ENCODE measurements around the gene MYOZ3.

Gene MYOZ3

DNA sequence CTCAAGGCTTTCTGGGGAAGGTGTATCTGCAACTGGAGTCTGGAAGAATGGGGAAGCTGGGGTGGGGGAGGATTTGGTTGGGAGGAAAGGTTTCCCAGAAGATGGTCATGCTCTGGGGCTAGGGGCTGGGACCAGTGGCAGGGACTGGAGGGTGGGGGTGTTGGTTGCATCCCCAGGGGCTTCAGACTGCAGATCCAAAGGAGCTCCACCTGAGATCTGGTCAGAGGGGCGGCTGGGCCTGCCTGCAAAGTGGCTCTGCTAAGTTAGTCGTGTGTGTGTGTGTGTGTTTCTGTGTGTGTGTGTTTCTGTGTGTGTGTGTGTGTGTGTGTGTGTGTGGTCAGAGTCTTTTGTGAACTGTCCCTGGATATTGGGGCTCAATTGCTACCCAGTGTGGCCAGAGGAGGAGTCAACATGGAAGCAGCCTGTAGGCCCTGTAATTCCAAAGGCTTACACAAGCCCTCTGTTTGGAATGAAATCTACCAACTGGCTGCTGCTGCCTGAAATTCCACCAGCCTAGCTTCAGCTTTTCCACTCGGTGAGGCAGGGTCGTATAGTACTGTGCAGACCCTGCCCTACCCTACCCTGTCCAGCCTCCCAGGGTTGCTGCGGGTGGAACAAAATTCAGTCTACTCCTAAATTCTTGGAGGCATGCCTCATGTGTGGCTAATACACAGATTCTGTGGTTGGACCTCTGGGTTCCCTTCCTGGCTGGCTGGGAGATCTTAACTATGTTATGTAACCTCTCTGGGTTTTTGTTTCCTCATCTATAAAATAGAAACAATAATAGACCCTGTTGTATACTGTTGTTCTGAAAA, 33.1 kb upstream of the MYOZ3 start:
- no peak for DNase-seq

DNA sequence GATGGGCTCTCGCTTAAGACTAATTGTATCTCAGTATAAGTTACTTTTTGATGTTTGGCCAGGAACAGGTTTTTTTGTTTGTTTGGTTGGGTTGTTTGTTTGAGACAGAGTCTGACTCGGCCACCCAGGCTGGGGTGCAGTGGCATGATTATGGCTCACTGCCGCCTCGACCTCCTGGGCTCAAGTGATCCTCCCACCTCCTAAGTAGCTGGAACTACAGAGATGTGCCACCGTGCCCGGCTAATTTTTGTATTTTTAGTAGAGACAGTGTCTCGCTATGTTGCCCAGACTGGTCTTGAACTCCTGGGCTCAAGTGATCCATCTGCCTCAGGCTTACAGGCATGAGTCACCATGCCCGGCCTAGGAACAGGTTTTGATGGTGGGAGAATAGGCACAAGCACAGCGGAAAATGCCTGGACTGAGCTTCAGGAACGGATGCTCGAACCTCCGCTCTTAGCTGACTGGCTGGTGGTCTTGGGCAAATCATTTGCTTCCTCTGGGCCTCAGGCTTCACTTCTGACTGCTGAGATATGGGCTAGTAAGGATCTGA, 32.0 kb upstream of the MYOZ3 start:
- no peak for DNase-seq

DNA sequence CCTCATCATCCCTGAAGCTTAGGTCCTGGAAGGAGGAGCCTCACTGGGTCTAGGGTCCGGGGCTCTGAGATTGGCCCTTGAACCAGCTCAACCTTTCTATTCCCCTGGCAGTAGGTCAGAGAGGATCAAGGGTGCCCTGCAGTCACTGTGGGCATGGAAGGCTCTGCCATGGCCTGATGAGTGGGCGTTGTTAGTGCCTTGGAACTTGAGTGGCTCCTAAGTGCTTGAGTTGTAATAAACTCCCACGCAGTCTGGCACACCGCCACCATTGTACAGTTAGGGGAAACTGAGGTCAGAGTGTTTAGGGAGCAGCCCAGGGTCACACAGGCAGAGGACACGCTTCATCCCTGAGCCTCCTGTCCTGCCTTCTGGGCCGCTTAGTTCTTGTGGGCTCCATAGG, 31.0 kb upstream of the MYOZ3 start:
- no peak for DNase-seq

DNA sequence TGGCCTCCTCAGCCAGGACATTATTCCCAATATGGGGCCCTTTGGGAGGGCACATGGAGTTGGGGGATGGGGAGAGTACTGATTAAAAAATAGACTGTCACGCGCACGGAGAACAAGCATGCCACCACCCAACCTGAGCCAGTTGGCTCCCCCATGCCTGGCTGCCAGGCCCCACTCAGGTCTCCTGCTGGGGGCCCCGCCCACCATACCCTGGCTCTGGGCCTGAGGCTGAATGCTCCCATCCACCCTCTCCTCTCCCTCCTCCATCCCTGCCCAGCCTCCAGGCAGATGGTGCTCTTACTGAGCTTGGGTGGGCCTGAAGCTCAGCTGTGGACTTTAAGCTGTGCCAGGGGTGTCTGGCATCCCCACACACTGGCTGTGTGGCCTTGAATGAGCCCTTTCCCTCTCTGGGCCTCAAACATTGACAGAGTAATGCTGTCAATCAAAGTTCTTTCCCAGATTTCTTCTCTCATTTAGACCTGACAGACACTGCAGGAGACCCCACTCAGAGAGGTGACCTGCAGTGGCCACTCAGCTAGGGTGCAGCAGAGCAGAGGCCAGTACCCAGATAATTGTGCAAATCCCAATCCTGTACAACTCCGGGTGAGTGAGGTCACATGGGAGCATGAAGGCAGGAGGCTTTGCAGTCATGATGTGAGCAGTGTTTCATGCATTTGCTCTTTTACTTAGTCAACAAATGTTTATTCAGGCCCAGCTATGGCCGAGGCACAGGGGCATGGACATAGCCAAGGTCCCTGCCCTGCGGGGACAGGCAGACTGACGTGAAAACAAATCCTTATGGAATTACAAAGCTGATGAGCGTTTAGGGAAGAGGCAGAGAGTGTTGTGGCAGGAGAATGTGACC, 30.4 kb upstream of the MYOZ3 start:
- DNase-seq, result no peak

DNA sequence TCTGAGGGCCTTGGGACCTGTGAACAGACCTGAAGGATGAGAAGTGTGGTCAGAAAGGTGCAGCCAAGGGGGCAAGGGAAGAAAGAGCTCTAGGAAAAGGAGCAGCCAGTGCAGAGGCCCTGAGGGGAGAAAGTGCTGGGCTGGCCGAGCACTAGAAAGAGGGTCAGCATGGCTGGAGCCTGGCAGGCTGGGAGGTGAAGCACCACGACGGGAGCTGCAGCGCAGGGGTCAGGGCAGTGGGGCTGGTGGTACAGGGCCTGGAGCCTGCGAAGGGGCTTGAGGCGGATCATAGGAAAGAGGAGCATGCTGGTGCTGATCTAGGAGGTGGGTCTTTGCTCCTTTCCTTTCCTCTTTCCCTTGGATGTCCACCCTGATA, 29.7 kb upstream of the MYOZ3 start:
- no peak for DNase-seq

DNA sequence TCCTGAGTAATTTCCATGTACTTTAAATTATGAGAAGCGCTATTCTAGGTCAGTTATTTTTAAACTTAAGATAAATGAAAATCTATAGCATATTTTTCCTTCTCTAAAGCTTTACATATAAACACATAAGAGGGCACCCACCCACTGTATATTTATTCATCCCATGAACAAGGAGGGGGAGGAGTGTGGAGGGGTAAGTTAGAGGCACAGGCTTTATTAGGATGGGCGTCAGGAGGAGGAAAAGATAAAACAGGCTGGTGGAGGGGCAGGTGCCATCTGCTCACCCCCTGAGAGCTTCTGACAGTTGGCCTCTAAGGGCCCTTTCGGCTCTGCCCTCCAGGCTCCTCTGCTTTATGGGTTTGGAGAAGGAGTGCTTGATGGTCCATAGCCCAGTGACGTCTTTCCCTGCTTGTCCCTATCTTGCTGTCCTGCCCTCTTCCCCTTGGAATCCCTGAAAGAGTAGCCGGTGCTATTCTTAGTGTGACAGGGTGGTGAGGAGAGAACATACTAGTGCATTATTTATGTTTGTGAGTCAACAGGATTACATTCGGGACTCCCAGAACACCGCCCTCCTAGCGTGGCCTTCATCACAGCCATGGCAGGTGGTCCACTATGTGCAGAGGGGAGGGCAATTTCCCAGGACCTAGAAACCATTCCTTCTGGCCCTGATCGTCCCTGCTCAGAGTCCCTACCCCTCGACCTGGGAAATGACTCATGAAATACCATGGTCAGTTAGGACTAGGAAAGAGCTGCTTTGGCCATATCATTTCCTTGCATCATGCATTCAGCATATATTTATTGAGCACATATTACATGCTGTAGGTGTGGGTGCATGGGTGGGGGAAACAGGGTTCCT, 28.5 kb upstream of the MYOZ3 start:
- DNase-seq, result no peak

DNA sequence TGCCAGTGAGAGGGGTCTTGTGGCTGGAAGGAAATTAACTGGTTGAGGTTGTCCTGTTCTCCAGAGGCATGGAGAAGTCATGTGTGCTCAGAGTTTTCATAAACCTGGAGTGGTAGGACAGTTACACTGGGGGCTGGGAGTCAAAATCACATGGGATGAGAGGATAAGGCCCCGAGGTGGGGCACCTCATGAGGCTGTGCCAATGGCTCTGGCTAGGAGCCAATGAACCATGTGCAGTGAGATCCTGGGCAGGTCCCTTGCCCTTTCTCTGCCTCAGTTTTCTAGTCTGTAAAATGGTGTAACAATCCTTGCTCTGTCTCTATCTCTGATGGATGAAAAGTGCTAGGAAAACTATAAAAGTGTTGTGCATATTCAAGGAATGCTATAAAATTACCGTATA, 27.6 kb upstream of the MYOZ3 start:
- no peak for DNase-seq

DNA sequence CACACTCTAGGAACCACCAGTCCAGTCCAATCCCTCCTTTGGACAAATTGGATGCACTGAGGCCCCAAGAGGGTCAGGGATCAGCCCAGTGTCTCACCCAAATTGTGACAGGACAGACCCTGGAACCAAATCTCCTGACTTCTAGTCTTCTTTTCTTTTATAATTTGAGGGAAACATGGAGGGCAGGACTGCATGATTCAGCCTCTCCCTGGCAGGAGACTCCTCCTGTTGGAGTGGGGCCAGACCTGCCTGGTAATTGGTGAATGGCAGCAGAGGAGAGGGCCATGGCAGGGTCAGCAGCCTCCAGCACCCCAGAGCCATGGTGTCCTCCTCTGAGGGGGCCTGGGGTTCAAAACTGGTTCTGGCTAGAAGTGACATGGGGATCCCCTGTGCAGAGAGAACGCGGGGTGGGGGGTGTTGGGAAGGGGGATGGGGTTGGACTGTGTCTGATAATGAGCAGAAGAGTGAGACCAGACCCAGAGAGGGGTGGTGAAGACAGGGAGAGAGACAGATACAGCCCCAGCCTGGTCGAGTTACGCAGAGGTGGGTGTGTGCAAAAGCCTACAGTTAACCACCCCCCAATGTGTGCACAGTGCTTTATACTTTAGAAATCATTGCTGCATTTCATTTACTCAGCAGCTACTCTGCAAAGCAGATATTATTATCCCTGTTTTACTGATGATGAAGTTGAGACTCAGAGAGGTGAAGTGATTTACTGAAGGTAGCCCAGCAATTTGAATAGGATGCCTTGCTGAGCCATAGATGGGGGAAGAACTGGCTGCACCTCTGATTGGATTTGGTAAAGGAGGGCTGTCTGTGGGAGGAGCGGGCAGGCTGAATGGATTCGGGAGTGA, 24.4 kb upstream of the MYOZ3 start:
- DNase-seq, result no peak

DNA sequence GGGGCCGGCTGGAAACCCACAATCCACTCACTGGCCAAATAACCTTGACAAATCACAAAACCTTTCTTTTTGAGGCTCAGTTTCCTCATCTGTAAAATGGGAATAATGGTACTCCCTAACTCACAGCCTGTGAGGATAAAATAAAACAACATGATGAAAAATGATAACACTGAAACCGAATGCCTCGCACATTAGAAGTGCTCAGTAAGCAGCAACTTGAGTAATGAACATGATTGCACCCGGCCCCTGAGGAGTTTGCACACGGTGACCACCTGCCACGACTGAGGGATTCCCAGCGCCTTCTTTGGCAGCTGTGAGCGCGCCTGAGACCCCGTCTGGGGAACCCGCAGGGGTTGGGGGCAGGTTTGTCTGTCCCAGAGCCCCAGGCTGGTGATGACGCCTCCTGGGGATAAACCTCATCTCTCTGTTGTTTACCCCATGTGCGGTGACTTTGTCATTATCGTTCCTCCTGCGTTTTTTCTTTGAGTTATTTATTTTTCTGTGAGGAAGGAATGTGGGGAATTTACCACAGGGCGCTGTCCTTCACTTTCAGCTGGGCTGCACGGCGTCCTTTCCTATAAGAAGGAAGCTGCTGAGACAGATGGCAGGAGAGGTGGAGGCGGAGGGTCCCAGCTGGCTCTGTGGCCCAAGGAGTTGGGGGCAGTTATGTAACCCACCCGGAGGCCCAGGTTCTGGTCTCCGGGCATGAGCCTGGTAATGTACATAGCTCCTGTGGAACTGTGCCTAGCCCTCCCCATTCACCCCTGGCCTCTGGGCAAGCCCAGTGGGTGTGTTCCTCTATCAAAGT, 23.6 kb upstream of the MYOZ3 start:
- DNase-seq, result peak in 1 of 3 experiments; percentile 18

DNA sequence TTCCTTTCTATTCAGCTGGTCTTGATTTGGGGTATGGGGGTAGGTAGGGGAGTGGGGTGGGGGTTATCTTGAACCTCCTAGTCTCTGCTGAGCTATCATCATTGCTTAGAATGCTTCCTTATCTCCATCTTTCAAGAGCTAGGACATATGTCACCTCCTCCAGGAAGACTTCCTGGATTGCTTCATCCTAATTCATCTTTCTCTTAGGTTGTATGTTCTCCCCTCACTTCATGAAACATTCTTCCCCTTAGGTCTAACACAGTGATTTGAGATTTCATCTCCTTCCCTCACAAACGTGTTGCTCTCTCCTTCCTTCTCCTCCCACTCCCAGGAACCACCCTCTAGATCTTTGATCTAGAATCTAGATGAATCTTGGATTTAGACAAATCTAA, 23.0 kb upstream of the MYOZ3 start:
- no peak for DNase-seq

DNA sequence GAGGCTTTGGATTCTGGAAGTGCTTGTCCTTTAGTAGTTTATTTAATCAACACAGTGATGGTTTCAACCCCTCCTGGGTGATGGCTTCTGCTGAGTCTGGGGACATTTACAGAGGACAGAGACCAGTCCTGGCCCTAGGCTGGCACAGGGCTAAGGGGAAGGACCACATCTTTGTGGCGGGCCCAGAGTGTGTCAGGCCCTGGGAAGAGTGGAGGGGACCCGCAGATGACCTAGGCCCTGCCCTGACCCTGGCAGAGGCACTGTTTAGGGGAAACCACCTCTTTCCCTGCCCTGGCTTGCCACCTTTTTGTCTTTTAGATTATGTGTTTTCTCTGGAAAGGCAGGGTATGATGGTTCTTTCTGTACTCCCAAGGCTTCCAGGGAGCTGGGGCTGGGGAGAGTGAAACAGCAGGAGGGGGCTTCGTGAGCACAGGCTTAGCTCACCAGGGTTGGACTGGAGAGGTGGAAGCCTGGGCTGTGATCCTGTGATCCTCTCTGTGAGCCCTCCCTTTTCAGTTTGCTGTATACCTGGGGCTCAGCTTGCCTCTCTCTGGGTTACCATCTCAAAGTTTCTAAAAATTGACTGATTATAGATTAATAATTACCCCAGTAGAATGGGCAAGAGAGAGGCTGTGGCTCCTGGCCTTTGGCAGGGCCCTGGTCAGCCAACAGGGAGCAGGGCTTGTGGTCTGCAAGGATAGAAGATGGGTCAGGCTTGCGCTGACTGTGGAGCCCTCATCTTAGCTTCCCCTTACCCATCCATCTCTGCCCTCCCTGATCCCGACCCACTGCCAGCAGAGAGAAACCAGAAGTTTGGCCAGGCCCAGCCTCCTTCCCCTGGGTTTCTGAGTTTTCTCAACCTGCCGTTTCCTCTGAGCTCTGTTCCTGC, 22.3 kb upstream of the MYOZ3 start:
- DNase-seq, result no peak

DNA sequence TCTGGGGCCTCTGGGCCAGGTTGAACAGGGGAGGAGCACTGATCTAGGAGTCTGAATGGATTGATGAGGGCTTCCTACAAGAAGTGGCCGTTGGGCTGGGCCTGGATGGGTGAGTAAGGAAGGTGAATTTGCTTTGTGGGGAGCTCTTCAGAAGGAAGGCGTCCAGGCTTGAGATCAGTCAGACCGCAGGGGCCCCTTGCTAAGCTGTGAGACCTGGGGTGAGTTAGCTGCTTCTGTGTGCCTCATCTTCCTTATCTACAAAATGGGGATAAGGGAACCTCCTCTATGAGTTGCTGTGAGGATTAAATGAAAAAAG, 21.7 kb upstream of the MYOZ3 start:
- DNase-seq, result no peak

DNA sequence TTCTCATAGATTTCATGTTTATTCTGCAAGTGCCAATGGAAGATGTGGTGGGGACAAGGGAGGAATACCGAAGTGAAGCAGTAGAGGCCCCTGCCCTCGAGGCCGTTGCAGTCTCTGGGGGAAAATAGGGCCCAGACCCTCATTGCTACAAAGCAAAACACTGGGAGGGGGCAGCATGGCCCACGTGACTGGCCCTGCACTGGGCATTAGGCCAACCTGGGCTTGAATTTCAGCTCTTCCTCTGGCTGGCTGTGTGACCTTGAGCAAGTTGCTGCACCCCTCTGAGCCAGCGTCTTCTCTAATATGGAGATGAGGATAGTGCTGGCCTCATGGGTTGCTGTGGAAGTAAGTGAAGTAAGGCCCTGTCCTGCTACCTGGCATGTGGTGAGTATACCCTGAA, 21.3 kb upstream of the MYOZ3 start:
- DNase-seq, result no peak

DNA sequence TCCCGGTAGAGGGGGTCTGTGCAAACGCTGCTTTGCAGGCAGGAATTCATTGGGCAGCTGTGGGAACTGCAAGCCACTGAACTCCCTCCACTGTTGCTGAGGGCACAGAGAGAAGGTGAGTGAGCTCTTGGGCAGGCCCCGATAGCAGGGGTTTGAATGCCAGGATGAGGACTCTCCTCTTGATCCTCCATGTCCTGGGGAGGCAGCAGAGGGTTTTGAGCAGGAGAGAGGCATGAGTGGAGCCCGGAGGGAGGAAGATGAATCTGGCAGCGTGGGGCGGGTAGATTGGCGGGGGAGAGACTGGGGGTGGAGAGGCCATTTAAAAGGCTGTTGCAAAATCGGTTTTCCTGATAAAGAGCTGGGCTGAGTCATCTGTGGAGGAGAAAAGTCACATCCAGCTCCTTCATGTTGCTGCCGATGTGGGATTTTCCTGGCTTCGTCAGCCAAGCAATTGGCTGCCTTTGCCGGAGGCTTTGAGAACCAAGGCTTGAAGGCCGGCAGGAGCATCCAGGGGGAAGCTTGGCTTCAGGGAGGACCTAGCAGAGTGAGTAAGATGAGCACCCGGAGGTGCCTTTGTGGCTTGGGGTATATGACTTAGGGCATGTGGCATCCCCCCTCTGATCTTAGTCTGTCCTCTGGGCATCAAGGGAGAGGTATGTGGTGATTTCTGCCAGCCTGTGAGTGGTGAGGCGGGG, 20.6 kb upstream of the MYOZ3 start, which contains the start of gene SYNPO:
Gene SYNPO, plus strand, starts transcription at position 350 of the 695 bp plus-strand sequence. CDS start 7,616 bp downstream, outside the sequence.
- no peak for DNase-seq

DNA sequence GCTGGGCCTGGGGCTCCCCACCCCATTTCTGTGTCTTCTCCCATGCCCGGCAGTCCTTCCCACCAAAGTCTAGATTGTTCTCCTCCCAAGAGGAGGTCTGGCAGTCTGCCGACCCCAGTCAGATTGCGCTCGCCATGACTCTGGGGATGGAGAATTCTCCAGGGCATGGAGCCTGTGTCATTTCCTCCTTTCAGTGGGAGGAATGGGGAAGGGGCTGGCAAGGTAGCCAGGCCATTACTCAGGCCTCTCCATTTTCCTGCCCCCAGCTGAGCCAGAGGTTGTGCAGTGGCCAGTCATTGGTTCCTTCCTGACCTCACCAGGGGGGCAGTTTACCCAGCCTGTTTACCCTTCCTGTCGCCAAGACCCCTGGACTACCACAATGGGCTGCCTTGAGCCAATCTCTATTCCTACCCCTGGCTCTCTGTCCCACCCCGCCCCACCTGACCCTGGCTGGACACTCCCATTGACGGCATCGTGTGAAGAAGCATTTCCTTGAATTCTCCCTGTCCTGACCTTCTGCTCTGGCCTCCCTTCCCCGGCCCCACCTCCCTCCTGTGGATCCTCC, 20.0 kb upstream of the MYOZ3 start:
- DNase-seq, result no peak

DNA sequence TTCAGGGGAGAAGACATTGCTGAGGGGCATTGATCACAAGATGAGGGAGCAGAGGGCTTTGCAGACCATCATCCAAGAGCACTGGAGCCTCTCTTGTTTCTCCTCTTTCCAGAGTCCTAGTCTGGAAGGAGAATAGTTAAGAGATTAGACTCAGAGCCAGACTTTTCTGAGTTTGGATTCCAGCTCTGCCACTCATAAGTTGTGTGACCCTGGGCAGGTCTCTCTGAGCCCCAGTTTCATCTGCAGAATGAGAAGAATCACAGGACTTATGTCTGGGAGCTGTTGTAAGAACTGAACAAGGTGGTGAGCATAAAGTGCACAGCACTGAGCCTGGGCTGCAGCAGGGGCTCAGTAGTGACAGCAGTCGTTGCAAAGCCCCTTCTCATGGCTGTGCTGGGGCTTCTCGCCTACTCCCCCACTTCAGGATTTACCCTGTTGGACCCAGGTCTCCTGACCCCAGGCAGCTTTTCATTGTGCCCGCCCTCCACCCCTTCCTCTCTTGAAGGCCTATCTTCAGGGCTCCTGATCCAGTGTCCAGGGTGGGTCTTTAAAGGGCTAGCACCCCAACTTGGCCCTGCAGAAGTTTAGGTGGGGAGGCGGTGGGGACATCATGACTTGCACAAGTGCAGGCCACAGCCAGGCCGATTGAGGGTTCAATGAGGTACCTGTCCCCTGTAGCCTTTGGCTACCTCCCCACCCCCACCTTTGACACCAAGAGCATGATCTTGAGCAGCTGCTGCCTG, 19.1 kb upstream of the MYOZ3 start:
- DNase-seq, result no peak

DNA sequence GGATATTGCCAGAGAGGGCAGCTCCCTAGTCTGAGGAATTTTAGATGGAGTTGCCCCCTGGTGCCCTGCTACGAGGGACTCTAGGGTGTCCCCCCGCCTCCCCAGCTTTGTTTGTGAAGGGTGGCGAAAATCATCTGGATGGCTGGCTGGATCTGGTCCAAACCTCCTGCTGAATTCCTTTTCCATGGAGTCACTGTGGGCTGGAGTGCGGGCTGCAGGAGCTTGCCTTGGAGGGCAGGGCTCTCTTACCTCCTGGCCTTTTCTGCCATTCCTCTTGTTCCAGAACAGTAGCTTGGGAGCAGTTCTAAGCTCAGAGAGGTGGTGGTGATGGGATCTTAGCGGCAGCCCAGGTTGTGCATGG, 18.5 kb upstream of the MYOZ3 start:
- no peak for DNase-seq

DNA sequence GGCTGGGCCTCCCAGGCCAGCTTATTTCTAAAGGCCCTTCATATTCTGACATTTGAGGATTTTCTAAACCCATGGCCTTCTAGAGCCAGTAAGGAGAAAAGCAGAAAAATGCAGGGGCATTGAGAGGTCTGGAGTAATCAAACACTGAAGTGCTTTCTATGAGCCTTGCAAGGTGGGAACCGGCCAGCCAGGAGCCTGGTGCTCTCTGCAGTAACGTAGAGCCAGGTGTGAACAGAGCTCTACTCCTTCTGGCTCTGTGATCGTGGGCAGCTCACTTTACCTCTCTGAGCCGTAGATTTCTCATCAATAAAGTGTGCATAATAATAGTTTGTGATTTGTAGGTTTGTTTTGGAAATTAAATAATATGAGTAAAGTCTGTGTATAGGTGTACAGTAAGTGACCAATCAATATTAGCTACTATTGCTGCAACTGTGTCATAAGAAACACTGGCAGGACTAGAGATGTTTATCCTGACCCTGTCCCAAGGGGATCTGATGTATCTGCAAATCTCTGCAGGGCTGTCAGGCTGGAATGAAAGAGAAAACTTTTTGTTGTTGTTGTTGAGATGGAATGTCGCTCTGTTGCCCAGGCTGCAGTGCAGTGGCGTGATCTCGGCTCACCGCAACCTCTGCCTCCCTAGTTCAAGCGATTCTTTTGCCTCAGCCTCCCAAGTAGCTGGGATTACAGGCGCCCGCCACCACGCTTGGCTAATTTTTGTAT, 17.9 kb upstream of the MYOZ3 start:
- DNase-seq, result no peak
